Muscle of arm (tissue), 12 donors: ENCODE measurements around the gene HAGHL. TPM values are rescaled to one million over a fixed set of nuclear protein-coding genes. Genes with fewer than 3 reads are reported as not detected.
"Not testable (repeated sequence)": the region's sequence is repeated elsewhere in the genome, so short reads cannot be mapped to it uniquely, and the experiment has no call there.

ENCODE experiments used
- DNase-seq: peaks from one replicate; pipeline ENCODE4 v3.0.0-alpha.2; 2013
- polyA plus RNA-seq, 12 donors: library from polyadenylated mRNA; unstranded; fragments of 120-200 nt; gene quantifications; one replicate each; pipeline ENCODE4 v1.2.1, GENCODE V29; 2013; ENCODE audit not compliant: insufficient read length in 12 of 12

HAGHL gene
- polyA plus RNA-seq, 12 donors: 0.99 to 2.9 (median 2.1) TPM; not detected in 2

- DNase-seq: no peak
These were observed 6.7 kb downstream of the HAGHL start for GRCh38 chr16:733382-734207.

DNA sequence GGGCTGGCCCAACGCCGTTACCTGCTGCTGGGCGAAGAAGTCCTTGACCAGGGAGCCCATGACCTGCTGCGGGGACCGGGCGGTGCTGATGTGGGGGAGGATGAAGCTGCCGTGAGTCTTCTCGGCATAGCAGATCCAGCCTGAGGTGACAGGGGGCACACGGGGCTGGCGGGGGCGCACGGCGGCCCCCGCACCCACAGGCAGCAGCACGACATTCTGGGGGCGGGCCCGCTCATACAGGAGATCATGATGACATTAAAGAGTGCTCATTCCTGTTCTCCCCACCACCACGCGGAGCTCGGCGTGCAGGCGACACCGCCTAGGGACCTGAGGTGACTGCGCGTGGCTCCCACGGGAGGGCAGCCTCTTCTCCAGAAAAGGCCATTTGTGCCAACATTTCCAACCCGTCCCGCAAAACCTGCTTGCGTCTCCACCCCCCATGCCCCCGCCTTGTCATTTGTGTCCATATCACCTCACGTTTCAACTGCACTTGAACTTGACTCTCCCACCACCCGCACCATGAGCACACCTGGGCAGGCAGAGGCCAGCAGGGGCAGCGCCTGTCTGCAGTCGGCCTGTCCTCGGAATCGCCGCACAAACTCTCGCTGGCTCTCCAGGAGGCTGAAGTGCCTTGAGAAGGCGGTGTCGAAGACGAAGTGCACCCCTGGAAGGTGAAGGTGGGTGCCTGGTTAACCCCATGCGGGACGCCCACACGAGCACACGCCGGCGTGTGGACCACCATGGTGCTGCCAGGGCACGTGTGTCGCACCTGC is 7.5 kb downstream of the HAGHL start:
- no peak for DNase-seq

DNA sequence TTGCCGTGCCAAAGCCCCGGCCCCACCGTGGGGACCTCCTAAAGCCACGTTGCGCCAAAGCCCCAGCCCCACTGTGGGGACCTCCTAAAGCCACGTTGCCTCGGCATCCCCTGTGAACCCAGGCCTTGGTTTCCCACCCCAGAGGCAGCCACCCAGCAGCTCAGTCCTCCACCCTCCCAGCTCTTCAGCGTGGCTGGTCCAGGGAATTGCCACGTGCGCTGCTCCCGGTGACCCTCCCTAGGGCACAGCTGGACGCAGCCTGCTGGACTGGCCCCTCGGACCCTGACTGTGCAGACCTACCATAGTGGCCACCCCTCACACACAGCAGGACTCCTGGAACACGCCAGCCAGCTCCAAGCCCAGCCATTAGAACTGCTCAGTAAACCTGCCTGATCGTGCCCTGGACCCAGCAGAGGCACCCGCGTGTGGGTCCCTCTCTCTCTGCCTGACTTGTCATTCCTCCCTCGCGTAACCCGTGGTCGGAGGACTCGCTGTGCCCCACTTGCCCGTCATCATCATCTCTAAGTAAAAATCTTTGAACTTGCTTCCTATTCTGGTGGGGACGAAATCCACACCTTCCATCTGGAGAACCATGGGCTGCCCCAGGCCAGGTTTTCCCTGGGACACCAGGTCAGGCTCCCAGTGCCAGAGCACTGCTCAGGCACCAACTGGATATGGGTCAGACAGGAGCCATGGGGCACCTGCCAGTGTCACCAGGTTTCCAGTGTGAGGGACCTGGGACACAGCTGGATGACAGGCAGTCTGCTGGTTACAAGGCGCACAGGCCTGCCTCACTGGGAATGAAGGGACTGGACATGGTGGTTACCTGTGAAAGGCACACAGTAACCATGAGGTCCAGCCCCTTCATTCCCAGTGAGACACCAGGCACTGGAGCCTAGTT is 8.3 kb downstream of the HAGHL start:
- no peak for DNase-seq

GRCh38 chr16:735982-736453 is 9.1 kb downstream of the HAGHL start:
- no peak for DNase-seq

DNA sequence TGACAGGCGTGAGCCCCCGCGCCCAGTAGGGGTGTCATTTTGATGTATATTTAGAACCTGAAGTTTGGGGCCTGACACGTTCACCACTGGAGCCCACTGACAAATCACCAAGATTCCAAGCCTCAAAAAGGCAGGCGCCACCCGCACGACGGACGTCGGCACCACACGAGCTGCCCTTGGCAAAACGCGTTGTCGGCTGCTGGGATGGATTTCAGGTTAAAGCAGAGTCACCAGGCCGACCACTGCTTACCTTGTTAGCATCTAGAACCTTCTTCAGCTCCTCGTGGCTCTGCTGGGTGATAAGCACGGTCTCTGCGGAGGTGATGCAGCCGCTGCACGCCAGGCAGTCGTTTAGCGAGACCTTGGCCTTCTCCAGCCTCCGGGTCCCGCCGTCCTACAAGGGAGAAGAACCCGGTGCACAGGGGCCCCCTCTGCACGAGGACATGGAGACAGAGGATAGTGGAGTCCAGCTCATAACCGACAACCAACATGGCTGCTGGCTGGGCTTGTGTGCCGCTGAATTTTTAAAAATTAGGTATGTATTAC is 10.1 kb downstream of the HAGHL start:
- DNase-seq: no peak

DNA sequence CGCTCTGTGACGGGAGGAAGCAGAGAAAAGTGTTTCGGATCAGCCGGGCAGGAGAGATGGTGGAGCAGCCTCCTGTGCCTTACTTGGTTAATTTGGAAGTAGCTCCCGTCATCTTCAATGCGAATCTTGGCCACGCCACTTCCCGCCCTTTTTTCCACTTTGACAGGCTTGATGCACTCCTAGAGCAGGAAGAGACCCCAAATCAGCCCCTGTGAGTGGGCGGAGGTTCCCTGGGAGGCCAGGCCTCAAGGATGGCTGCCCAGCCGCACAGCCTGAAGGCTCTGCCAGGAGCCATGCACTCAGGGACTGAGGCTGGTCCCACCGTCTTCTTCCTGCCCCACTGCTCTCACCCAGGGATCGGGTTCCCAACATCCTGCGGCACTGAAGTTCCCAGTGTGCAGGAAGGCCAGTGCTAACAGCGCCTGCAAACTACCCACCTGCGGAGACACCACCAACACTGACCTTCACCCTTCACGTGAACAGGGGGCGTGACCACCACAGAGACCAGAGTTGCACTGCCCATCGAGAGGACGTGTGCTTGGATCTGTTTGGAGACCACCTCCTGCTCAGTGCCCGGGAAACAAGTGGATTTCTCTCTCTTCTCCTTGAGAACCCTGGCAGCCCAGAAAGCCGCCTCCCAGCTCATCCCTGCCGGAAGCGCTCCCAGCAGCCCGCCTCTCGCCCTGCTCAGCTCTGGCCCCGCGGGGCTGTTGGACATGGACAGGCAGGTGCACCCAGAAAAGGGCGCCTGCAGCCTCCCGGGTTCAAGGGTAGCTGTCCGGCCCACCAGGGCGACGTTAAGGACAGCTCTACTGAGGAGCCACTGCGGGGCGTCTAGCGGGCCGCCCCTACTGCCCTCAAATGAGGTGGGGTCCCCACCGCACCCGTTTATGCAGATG is 12.9 kb downstream of the HAGHL start:
- DNase-seq: no peak

- DNase-seq: no peak
These were observed 13.5 kb downstream of the HAGHL start for GRCh38 chr16:740459-740763.

DNA sequence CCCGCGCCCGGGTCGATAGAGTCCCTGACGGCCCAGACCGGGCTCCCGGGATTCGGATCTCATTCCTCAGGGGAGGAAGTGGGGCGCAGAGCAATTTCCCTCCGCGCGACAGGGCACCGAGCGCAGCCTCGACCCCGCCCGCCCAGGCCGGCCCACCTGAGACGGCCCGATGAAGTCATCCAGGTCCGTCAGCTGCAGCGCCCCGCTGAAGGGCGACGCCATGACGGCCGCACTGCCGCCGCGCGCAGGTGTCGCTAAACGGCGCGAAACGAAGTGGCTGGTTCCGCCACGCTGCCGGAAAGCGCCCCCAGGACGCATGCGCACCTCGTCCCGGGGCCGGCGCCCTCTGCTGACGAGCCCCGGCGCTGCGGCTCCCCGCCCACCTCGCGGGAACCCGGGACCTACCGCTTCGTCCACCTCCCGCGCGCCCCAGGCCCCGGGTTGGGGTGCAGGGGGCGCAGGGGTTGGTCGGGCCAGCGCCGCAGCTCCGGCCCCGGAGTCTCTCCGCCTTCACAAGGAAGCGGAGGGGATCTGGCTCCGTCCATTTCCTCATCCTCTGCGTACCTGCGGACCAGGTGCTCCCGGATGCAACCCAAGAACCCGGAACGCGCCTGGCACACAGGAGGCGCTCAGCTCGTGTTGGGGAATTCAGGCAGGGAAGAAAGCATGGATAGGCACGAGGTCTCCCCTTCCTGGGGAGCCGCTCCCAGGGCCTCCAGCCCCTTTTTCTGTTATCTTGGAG is 14.0 kb downstream of the HAGHL start, which contains the start of gene CIAO3:
TSS of gene CIAO3 (minus strand) at position 234 of the 742 bp plus-strand sequence. CDS start at position 222, 12 bp downstream.
- peak; percentile 90 for DNase-seq

DNA sequence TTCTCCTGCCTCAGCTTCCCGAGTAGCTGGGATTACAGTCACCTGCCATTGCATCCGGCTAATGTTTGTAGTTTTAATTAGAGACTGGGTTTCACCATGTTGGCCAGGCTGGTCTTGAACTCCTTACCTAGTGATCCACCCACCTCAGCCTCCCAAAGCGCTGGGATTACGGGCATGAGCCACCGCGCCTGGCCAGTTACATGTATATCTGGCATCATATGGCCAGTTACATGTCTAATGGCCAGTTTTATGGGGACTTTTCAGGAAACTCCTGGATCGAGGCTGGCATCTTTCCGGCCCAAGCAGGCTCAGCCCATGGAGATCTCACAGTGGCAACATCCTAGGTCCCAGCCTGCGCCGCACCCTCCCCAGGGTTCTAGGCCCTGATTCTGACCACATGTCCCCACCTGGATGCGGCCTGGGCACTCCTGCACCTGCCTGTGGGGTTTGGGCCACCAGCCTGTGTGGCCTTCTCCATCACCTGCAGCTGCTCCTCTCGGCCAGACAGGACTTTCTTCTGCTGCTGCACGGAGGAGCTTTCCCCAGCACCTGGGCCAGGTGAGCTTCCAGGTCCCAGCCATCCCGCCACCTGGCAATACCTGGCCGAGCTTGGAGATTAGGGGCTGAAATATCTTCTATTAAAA is 15.2 kb downstream of the HAGHL start:
- no peak for DNase-seq

GRCh38 chr16:742894-743293 is 16.0 kb downstream of the HAGHL start:
- DNase-seq: not testable (repeated sequence)

GRCh38 chr16:743794-744500 is 17.0 kb downstream of the HAGHL start:
- DNase-seq: no peak

GRCh38 chr16:745739-746138 is 18.8 kb downstream of the HAGHL start:
- no peak for DNase-seq

DNA sequence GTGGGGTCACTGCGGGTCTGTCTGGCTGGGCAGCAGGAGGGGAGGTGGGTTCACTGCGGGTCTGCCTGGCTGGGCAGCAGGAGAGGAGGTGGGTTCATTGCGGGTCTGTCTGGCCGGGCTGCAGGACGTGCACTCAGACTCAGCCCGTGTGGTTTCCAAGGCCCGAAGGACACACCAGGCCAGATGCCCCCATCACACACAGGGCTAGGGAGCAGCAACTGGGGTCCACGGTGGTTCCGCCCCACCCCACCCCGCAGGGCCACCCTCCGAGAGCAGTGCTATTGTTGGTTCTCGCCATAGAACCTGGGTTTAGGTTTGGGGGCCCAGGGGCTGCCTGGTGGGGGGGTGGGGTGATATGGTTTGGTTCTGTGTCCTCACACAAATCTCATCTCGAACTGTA is 19.7 kb downstream of the HAGHL start:
- no peak for DNase-seq

- no peak for DNase-seq
These were observed 21.3 kb downstream of the HAGHL start for GRCh38 chr16:747978-748746.

GRCh38 chr16:749010-749409 is 22.1 kb downstream of the HAGHL start:
- no peak for DNase-seq

GRCh38 chr16:750485-750884 is 23.6 kb downstream of the HAGHL start:
- no peak for DNase-seq

GRCh38 chr16:751152-752006 is 24.5 kb downstream of the HAGHL start:
- DNase-seq: no peak
